Kidney tubule cell (primary cell): ENCODE measurements around the gene PRKRA.
A peak's percentile ranks its signal among the peaks of the same experiment; 100 is the strongest.
"Not testable (repeated sequence)": the region's sequence is repeated elsewhere in the genome, so short reads cannot be mapped to it uniquely, and the experiment has no call there.

ENCODE experiments used
- DNase-seq: peaks from one replicate; pipeline ENCODE4 v3.0.0-alpha.2; 2018; ENCODE audit warnings: low spot score

The PRKRA gene

DNA sequence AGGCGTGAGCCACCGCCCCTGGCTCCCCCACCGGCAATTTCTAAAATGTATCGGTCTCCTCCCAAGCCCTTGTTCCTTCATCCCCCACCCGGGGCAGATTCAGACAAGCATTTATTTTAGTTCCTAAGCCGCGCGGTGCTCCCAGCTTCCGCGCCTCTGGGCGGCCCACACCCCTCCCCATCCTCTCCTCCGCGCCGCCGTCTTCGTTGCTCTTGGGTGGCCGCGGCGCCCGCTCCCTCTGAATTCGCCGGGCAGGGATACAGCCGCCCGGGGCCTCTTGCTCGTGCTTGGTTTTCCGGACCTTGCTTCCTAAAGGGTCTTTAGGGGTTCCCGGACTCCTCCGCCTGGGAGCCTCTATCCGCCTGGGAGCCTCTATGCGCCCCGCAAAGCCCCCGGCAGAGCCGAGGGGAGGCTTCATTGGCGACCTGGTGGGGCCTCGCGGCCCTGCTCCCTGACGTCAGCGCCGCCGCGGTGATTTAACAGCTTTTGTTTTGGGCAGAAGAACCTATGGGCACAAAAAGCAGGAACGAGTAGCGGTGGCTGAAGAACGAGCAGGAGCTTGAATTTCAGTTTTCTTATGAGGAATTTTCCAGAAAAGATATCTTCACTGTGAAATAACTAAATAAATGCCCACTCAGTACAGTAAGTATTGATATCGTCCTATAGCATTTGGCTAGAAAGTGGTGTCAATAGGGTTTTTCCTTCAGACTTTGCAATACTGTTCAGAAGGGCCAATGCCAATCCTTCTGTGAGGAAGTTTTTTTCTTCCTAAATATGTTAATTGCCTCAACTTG lies 37.3 kb downstream of the PRKRA start:
- DNase-seq: peak; percentile 85

DNA sequence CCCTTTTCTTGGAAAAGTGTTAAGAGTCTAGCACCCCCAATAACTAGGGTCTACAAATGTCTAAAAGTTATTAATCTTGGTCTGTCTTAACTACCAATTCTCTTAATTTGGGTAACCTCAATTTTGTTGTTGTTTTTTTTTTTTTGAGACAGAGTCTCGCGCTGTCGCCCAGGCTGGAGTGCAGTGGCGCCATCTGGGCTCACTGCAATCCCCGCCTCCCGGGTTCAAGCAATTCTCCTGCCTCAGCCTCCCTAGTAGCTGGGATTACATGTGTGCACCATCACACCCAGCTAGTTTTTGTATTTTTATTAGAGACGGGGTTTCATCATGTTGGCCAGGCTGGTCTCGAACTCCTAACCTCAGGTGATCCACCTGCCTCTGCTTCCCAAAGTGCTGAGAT lies 38.5 kb downstream of the PRKRA start:
- DNase-seq: not testable (repeated sequence)

DNA sequence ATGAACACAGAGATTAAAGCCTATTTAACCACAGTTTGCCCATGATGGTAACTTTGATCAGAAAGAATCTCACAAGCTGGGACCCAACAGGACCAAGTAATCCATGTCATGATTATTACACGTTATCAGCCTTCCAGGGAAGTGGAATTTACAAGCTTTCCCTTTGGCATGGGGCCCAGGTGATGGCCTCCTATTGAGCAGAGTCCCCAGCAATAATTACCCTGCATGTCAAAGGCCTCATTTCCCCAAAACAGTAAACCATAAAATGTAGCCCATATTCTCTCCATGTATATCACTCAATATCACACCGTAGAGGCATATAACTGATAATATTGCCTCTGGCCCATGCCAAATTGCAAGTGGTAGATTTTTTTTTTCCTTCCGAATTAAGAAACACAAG lies 38.9 kb downstream of the PRKRA start:
- DNase-seq: no peak

DNA sequence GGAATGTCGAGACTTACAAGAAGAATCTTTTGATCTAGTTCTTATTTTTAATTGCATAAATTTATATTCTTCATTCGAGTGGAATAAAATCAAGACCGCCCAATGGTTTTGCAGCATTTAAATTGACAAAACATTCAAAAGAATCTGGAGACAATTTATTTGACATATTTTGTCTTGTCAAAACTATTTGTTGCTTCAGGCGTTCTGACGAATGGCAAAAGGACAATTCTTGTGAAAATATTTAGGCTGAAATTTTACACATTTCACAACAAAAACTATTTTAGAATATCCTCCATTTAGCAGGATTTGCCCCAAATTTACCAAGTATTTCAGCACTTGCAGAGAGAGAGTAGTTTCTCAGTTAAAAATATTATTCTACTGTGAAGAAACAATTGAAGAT lies 41.7 kb downstream of the PRKRA start:
- no peak for DNase-seq

DNA sequence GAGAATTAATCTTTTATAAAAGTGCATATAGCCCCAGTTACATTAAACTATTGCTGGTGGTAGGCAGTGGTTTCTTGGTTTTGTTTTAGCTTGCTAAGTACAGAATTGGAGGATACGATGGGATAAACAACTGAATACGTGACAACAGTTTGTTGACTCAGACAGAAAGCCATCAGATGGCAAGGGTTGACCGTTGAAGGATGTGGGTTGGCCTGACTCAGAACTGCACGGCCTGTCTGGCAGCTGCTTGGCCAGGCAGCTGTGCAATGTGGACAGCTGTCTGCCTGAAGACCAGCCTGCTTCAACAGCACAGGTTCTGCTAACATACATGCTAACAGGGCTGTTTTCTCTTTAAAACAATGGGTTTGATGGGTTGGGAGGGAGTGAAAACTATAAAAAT lies 46.6 kb downstream of the PRKRA start:
- DNase-seq: peak; percentile 66

DNA sequence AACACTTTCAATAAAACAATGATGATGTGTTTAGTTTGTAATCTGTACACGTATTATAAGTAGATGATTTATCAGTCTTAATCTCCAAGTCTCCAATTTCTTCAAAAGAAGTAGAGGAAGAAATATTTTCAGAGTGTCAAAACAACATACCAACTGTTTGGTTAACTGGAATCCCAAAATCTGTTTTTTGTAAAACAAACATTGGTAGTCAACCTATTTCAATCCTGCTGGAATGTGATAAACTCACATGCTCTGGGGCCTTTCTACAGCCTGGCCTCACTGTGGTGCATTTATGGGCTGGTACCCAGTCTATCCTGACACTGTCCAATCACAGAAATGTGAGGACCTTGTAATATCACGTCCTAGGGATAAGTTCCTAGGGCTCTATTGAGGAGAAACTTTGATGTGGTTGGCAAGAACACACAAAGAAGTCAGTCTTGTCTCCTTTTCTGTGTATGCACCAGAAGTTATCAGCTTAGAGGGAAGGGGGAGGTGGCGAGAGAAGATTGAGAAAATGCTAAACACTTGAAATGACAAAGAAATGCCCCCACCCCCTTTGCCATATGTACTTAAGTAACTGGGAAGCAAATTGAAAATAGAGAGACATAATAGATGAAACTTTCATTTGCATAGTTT lies 47.2 kb downstream of the PRKRA start:
- no peak for DNase-seq

DNA sequence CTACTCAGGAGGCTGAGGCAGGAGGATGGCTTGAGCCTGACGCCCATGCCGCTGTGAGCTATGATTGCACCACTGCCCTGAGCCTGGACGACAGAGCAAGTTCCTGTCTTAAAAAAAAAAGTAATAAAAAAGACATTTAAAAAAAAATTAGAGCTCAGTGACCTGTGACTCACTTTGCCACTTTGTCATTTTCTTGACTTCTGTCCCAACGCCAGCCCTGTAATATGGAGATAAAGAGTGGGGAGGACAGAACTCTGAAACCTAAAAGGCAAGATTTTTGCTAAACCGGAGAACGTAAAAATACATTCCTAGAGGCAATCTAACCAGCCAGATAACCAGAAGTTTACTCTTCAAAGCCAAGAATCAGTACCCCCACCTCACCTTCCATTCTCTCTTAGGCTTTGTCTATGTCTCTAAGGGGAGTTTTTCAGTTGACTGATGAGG lies 49.0 kb downstream of the PRKRA start:
- no peak for DNase-seq

DNA sequence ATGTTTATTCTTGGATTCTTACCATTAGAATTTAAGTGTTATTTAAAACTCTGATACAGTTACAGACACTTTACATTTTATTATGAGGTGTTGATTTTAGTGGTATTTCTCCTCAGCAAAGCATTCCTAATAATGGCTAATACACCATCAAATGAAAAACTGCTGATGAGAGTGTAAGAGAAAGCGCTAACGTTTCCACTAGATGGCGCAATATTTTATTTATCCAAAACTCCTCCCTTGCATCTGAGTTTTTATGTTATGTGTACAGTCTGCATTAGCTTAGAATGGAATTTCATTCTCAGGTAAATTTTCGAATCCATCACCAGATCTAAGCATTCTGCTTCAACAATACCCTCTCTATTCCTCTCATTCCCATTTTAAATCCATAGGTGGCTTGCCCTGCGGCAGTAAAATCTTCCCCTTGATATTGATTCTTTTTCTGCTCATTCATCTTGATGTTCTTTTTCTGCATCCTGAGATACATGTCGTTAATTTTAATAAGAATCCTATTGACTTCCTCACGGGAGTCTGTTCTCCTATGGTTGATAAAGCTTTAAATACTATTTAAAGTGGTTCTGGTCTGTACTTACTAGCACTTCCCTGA lies 53.9 kb downstream of the PRKRA start:
- peak; percentile 44 for DNase-seq

DNA sequence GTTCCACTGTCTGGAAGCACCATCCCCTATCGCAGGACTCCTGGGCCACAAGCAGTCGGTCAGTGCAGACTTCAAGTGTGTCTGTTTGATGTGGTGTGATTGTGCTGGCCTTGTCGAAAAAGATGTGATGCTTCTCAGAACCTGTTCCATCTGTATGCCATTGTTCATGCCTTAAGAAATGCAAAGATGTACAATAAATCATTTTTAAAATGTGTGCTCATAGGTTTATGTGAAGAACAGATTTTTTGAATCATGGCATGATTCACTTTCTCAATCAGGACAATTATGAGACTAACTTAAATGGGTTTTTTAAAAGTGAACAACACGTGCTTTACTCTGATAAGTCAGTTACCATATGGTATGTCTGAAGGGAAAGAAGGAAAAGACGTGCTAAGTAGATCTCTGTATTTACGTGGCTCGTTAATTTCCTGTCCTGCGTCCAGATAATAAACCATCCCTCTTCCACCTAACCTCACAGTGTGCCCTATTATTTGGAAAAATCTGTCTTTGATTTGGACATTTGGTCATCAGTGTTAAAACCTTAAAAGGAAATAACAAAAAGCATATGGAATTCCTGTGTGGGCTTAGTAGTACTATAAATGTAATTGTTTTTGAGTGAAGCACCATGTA lies 54.9 kb downstream of the PRKRA start:
- no peak for DNase-seq

DNA sequence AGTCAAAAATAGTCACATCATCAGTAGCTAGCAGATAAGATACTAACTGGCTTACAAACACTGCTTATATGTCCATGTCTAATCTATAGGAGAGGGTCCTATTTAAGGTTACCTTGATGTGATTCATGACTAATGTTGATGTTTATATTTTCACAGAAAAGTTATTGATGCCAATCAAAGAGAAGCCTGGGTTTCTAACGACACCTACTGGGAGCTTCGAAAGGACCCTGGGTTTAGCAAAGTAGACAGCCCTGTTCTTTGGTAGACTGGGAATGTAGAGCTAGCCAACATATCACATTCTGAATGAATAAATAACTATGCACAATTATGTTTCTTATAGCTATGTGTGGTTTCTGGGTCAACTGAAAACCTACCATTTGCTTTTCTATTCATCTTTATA lies 55.7 kb downstream of the PRKRA start:
- DNase-seq: no peak

DNA sequence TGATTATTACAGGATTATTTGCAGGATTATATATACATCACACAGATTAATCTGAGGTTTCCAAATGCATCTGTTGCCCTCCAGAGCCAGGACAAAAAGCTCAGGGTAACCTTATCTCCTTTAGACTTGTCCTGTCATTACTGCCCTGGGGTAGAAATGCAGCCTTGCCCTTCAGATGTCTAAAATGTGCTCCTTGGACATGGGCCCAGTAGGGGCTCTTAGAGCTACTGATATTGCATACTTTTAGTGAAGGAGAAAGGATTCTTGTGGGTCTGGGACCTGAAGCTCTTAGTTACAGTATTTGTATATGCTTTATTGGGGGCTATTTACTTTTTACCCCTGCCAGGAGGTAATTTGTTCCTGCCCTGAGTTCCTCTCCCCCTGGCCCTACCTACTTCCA lies 56.1 kb downstream of the PRKRA start:
- no peak for DNase-seq

DNA sequence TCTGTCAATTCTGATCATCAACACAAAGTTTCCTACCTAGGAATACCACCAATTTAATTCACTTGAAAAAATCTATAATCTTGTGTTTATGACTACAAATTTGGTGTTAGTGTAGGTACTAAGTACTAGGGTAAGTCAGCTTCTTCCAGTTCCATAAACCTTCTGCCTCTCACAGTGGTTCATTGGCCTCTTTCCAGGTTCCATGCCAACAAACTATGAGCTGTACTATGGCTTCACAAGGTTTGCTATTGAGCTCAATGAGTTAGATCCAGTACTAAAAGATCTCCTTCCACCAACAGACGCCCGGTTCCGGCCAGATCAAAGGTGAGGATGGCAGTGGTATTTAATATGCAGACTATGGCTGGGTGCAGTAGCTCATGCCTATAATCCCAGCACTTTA lies 58.8 kb downstream of the PRKRA start:
- peak; percentile 54 for DNase-seq

DNA sequence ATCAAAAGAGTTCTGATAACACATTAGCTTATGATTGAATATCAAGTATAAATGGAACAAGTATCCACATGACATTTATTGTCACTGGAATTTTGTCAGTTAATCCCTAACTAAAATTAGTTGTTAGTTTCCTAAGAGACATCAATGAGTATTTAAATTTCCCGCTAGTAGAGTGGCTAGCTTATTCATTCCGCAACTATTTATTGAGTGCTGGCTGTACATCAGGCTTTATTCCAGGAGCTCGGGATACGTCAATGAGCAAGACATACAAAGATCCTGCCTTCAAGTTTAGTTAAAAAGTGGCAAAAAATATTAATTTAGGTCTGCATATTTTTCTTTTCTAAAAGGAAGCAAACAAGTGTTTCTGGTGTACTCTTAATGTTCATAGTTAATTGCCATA lies 59.3 kb downstream of the PRKRA start:
- no peak for DNase-seq

DNA sequence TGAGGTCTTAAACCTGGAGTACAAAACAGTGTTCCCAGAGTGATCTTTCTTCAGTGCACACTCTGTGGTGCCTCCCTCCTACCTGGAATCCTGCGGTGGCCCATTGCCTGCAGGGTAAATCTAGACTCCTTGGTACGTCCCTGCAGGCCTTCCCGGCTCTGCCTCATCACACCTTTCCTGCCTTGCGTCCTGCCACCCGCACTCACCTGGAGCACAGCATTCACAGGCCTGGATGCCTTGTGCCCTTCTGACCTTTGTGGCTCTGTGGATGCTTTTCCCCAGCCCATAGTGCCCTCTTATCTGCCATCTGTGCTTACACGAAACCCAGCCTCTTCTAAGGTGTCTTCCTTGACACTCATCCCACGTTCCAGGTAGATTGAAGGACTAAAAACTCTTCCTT lies 62.7 kb downstream of the PRKRA start:
- DNase-seq: no peak

DNA sequence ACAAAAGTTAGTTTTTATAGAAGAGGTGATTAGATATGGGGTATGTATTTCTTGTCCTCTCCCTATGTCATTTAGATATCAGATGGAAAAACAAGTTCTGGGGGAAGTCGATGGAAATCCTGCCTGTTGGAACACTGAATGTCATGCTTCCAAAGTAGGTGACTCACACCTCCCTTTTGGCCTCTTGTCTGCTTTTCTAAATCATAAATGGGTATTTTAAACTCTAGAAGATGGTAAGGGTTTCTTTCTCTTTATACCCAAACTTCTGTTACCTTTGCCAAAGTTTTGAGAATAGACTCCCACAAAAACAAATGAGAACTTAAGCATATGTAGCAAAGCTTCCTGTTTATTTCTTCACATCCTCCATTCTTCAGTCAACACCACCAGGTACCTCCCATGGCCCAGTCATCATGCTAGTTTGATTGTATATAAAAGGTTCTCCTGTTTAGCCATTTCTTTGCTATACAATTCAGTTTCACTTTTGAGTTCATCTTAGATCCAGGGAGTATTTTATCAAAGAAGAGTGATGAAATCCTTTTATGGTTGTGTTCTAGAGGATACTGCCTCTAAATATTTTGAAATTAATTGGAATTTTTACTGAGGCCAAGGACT lies 63.9 kb downstream of the PRKRA start:
- DNase-seq: no peak

DNA sequence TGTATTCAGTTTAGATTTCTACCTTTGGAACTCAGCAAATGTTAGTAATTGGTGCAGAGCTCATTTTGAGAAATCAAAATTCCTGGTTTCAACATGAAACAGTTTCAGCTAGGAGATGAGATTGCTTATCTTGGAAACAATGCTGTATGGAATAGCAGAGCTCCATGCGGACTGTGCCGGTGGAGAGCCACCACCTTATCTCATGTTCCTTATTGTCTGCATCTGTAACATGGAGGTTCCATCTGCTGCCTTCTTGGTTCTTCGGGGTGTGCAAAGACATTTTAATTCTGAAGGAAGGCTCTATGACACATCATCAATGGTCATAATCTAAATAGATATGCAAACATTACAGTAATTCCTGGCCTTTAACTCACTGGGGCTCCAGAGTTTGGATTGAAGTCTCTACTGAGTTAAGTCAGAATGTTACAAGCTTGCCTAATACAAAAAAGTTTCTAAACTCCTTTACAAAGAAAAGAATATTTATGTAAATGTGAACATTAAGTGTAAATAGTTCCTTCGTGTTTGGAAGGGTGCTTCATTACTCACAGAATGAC lies 65.3 kb downstream of the PRKRA start:
- no peak for DNase-seq

DNA sequence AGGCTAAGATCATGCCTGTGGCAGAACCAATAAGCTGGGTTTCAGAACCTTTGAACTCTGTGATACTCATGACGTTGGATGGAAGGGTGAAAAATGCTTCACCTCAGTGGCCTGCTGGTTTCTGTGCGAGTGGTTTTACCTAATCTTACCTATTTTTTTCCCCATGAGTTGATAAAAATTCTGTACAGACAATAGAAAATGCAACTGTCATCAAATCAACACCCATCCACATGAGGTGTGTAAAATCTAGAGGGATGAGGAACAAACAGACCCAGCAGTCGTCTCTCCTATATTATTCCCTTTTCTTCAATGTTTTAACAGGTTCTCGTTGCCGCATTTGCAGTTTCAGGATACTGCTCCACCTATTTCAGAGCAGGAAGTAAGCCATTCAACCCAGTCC lies 67.3 kb downstream of the PRKRA start:
- no peak for DNase-seq
